Activated gamma-delta T cell treated with Interleukin-2 at 50 U/mL for 16 hours (primary cell): ENCODE data around the gene CCDC9.

Experiments
- DNase-seq: peaks from one replicate; pipeline ENCODE4 v3.0.0-alpha.2; 2020

Gene CCDC9

DNA sequence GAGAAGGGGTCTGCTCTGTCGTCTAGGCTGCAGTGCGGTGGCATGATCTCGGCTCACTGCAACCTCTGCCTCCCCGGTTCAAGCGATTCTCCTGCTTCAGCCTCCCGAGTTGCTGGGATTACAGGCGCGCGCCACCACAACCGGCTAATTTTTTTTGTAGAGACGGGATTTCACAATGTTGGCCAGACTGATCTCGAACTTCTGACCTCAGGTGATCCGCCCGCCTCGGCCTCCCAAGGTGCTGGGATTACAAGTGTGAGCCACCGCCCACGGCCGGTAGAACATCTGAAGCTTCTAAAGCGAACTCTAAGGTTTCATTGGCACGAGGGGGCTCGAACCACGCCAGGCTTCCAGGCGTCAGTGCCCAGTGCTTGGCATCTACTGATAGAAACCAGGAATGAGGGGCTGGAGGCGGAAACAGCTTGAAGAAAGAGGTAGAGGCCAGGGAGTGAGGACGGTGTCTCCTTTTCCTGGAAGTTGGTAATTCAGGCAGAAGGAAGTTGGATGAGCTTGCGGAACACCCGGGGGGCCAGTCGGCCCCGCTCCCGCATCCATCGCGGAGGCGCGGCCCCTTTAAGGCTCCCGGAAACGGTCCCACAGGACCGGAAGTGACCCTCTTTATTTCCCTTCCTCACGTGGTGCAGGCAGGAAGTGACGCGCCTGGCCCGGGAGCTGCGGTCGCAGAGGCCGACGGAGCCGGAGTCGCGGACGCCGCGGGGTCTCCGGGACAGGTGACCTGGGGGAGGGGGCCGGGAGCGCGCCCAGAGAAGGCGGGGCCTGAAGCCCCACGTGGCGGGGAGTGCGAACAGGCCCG is at the start of gene CCDC9:
TSS of gene CCDC9 (plus strand) at position 647 of the 814 bp plus-strand sequence. CDS start 1,876 bp downstream, outside the sequence.
- DNase-seq = peak; percentile 88

DNA sequence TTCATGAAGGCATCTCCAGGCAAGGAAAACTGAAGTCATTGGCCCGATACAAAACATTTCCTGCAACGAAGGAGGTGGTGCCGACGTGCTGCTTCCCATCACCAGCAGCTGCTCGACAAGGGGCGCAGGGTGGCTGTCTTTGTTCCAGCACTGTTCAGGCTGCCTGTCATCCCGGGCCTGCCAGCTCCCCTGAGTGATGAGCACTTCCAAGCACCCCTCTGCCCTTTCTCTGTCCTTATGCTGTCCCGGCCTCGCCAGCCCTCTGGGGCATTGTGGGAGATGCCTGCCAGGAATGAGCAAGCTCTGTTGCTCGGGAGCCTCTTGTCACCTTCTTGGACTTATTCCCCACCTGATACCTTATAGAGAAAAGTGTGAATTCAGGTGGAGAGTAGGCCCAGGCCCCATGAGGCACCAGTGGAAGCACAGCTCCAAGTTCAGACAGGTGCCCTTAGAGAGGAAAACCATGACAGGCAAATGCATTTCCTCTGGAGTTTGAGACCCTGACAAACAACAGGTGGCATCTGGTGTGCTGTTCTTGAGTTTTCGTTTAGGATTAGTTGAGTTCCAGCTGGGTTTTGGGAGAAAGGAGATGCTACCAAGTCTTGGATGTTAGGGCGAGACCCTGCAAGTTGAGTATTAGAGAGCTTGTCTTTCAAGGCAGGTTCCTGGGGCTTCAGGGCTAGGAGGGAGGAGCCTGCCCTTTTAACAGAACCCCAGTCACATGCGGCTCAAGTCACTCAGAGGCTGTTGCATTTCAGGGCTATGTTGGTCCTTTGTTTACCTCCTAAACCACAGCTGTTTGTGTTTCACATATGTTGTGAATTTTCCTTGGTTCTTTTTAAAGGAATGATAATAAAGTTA is 46.8 kb upstream of the CCDC9 start:
- DNase-seq = no peak

GRCh38 chr19:47210180-47210490 is 46.2 kb upstream of the CCDC9 start:
- DNase-seq = no peak

DNA sequence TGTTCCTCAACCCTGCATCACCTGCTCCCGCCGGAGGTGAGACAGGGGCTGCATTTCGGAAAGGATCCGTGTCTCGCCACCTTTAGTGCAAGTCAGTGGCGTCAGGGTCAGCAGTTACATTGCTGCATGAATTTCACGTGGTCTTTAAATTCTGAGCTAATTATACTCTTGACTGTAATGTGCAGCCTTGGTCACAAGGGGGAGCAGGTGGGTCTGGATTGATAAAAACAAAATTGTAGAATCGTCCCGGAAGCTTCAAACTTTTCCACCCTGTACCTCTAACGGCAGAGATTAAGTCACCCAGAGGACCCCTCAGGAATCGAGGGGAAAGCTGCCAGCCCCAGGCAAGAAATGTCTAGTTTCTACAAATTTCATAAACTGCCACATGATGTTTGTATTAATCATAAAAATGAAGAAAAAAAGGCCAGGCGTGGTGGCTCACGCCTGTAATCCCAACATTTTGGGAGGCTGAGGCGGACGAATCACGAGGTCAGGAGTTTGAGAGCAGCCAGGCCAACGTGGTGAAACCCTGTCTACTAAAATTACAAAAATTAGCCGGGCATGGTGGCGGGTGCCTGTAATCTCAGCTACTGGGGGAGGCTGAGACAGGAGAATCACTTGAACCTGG is 45.5 kb upstream of the CCDC9 start:
- peak; percentile 86 for DNase-seq

- no peak for DNase-seq
Observed at GRCh38 chr19:47215581-47215980, 40.7 kb upstream of the CCDC9 start.

- DNase-seq = no peak
Observed at GRCh38 chr19:47221080-47221841, 35.1 kb upstream of the CCDC9 start.

DNA sequence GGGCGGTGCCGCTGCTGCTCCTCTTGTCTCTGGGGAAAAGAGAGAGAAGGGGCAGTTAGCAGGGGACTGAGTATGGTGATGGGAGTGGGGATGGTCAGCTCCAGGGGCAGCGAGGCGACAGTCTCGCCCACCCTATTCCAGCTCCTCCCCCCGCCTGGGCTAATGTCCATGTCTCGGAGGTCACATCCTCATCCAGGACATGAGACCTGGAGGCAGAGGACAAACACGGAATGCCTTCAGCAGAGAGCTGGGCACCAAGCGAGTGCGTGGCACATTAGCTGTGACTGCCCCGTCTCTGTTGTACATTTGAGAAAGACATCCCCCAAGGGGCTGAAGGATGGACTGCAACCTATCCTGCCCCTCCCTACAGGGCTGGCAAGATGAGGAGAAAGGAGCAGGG is 34.4 kb upstream of the CCDC9 start:
- DNase-seq = no peak

DNA sequence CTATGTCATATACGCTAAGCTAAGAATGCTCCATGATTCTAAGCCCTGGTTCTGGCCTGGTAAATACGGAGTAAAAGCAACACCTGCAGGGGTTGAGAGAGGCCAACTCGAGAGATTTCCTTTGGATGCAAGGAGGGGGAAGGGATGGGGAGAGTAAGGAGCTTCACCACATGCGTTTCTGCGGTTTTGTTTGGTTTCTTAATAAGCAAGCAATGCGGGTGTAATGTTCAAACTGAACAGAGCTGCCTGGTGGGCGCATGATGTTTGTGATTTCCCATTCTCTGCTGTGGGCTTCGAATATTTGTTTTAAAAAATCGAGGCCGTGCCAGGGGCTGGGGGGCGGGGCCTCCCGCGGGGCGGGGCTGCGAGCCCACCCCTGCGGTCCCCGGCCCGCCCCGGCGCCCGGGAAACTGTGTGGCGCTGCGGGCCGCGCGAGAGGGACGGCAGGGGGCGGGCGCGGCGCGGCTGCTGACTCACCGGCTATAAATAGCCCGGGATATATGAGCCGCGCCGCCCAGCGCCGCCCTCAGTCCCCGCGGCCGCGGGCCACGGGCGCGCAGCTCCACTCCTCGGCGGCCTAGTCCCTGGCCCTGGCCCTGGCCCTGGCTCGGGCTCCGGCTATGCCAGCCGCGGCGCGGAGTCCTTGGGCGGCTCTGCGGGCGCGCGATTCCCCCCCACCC is 30.4 kb upstream of the CCDC9 start:
- peak; percentile 85 for DNase-seq

- peak; percentile 50 for DNase-seq
Observed at GRCh38 chr19:47226426-47227351, 29.6 kb upstream of the CCDC9 start.

DNA sequence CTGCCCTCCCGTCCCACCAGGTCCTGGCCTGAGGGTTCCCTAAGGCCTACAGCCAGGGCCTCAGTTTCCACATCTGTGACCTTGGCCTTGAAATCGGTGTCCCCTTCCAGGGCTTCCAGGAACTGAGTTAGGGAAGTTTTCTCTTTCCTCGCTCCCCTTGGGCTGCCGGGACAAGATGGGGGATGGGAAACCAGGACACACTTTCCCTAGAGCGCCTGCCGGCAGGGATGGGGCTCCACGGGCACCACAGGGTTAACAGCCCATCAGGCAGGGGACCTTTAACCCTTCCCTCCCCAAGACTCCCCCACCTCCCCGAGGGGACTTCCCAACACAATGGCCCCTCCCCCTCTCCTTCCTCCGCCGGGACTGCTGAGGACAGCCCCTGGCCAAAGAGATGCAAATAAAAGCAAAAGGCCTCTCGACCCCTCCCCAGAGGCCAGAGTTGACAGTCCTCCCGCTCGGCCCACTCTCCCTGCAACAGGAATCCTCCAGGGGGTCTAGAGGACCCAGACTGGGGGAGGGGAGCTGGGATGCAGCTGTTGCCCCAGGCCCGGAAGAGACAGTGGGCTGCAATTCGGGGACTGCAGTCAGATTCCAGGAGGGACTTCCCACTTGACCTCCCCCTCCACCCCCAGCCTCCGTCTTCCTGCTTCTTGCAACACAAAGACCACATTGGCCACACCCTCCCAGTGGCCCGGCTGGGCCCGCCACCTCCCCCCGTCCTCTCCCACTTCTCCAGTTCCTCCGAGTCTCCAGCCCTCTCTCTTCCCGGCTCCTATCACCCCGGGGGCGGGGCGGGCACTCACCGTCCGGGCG is 28.8 kb upstream of the CCDC9 start:
- DNase-seq = peak; percentile 46

- DNase-seq = peak; percentile 58
Observed at GRCh38 chr19:47228168-47228936, 28.0 kb upstream of the CCDC9 start.

- peak; percentile 30 for DNase-seq
Observed at GRCh38 chr19:47228937-47229675, 27.2 kb upstream of the CCDC9 start.

DNA sequence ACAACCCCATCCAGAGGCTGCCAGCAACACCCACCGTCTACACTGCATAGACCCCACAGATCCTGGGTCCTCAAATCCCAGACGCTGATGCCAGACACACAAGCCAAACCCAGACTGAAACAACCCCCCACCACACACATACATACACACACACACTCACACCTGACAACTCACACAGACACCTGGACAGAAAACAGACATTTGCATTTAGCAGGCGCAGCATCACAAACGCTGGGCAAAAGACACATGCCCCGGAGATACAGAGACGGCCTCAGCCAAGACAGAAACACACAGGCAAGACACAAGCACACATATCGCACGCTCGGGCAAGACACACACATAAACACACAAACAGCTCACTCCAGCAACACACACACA is 26.7 kb upstream of the CCDC9 start:
- no peak for DNase-seq

DNA sequence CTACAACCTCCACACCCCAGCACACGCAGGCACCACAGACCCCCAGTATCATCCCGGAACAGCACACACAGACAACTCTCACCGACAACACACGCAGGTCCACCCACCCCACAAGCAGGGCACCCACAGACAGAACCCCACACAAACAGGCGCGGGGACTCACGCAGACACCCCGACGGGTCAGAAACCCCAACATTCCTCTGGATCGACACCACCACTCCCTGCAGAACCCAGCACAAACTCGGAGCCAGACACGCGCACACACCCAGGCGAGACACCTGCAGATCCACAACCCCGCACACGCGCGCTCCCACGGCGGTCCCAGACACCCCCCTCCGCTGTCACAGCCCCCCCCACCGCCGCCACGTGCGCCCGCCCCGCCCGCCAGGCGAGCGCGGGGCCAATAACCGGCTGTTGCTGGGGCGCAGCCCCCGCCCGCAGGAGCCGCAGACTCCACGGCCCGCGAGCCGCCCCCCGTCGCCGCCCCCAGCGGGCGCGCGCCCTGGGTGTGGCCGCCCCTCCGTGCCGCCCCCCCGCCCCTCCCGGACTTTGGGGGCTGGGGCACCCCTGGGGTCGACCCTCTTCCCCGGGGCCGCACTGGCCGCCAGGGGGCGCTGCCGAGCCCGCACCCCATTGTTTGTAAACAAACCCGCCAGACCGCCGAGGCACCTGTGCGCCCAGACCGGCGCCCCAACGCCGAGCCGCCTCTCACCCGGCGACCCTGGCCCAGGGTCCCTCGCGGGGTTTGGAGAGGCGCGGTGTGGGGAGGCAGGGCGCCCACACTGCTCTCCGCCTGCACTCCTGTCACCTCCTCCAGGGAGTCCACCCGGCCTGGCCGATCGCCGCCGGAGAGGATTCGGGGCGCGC is 26.0 kb upstream of the CCDC9 start:
- DNase-seq = peak; percentile 85

DNA sequence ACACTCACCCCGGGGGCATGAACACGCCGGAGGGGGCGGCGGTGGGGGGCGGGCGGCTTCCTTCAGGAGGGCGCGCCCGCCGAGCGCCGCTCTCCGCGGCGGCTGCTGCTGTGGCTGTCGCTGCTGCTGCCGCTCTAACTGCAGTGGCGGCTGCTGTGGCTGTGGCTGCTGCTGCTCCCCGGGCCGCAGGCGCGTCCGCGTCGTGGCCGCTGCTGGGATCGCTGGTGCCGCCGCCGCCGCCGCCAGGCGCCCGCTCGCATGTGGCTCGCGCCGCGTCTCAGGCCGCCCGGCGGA is 25.5 kb upstream of the CCDC9 start, which contains the start of gene BBC3:
TSS of gene BBC3 (minus strand) at position 279 of the 294 bp plus-strand sequence. CDS start 2,768 bp downstream, outside the sequence.
- no peak for DNase-seq

- DNase-seq = peak; percentile 89
Observed at GRCh38 chr19:47231215-47232054, 24.9 kb upstream of the CCDC9 start.
